ENCODE data around the gene LDLRAD4.

The LDLRAD4 gene

GRCh38 chr18:13289481-13290205 lies 71.1 kb downstream of the LDLRAD4 start:
- DNase-seq, result no peak

DNA sequence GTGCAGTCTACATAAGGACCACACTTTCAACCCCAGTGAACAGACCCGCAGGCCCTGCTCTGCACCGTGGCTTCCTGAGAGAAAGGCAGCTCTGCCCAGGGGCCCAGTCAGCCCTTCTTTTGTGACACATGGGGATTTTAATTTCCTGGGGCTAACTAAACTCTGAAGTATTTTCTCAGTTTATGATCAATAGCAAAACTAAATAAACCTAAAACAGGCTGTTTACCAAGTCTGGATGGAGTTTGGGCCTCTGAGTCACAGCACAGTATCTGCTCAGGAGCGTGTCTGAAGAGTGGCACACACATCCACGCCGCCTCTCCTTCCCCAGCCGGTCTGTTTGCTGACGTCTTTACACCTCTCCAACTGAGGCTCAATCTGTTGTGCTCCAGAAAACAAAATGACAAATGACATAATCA lies 72.3 kb downstream of the LDLRAD4 start:
- DNase-seq, result no peak

DNA sequence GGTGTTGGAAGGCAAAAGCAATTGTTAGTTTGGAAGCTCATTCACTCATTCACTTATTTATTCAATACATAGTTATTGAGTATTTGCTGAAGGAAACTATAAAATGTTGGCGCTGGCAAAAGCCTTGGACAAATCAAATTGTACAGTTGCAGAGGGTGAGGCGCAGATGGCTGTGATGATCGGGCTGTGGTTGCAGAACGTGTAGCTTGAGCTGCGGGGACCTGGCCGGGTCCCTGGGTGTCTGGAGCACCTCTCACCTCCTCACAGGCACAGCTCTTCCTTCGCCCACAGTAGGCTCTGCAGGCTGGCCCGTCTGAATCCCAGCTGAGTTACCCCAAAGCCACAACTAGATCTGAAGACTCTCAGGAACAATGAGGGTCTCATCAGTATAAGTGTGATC lies 72.7 kb downstream of the LDLRAD4 start:
- no peak for DNase-seq

DNA sequence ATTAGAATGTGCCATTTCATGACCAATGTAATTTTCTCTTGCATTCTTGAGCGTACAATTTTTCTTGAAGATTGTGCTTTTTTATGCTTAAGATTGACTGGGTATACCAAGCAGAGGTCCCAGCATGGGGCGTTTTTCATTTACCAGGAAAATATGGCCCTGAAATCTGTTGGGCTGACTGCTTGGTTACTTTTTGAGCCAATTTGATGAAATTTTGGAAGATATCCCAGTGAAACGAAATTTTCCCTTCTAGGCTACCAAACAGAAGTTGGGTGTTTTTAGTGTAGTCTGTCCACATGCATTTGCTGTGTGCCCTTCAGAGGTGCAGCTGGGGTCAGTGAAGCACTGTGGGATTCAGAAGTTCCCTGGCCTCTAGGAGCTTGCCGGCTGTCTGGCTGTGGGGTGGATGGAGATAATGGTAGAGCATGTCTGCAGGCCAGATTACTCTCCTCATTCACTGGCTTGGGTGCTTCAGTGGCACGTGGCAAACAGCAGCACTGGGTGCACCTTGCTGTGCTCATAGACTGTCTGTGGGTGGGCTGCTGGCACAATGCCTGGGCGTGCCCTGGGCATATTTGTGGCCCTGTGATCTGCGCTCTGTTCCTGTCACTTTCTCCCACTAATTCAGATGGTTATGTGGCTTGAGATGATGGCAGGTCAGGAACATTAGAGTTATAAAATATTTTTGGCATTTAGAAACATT lies 73.3 kb downstream of the LDLRAD4 start:
- no peak for DNase-seq

DNA sequence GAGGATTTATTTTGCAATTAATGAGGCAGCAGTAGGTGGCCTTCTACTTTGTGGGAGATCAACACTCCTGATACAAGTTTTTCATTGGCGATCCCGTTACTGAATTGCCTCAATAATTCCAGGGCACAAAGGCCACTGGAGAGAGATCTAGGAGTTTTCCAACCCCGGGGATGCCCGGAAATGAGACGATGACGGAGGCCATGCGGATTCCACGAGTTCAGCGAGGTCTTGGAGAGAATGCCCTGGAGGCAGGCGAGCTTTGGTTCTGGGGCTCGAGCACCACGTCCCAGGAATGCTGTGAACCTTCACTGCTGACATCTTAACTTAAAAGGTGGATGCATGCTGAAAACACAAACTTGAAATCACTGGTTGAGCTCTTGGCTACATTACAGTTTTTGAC lies 74.2 kb downstream of the LDLRAD4 start:
- DNase-seq, result no peak

- DNase-seq, result no peak
These were observed 75.7 kb downstream of the LDLRAD4 start for GRCh38 chr18:13294309-13294708.

DNA sequence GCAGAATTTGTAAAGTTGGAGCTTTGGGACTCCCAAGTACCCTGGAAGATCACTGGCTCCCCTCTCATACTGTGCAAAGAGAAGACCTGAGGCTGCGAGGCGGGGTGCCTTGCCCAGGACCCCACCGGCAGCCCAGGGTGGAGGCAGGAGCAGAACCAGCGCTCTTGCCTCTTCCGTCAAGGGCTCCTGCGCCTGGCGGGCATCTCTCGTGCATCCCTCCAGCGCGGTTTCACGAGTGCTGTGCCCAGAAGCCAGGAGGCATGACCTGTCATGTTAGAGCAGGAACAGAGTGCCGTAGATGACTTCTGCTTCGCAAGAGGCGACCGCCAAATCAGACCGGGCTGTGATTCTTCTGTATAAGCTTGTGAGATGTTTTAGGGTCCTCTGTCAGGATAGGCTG lies 77.3 kb downstream of the LDLRAD4 start:
- DNase-seq, result no peak

DNA sequence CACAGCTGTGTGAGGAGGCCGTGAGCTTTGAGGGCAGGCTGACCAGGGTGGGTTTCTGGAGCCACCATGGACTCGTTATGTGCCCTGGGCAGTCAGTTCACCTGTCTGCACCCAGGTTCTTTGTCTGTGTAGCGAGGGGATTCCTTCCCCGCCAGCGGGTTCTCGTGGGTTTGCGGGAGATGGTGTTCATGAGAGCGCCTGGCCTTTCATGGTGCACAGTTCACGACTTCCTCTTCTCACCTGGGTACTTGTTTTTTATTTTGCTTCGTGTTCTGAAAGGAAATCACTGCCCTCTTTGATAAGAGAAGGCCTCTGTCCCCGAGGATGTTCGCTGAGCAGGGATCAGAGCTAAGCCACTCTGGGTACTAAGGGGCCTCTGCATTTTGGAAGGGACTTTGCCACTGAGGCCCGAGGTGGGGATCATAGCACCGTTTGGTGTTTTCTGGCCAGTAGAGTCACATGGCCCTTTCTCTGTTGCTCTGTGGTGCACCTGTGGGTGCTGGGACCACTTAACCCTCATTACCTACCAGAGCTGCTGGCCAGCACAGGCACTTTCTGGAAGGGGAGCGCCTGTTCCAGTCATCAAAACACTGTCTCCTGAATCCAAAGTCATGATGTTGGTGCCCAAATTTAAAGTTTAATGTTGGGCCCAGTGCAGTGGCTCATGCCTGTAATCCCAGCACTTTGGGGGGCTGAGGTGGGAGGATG lies 78.5 kb downstream of the LDLRAD4 start:
- DNase-seq, result no peak

DNA sequence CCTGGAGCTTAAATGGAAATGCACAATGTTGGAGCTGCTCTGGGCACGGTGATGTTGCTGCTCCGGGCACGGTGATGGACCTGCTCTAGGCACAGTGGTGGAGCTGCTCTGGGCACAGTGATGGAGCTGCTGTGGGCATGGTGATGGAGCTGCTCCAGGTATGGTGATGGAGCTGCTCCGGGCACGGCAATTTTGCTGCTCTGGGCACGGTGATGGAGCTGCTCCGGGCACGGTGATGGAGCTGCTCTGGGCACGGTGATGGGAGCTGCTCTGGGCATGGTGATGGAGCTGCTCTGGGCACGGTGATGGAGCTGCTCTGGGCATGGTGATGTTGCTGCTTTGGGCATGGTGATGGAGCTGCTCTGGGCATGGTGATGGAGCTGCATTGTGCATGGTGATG lies 79.7 kb downstream of the LDLRAD4 start:
- no peak for DNase-seq

DNA sequence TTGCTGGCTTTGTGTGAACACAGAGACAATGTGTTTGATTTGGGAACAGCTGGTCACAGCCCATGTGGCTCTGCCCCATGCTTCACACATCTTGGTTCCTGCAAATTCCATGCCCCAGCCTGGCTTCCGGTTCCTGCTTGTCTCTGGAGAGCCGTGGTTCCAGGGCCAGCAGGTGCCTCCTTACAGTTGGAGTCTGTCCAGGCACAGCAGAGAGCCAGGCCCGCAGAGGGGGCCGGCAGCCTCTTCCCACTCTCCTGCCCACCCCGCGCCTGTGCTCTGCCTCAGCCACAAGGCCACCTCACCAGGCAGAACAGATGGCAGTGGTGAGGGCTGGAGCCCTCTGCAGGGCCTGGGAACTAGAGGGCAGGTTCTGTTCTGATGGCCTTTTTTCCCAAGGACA lies 81.5 kb downstream of the LDLRAD4 start:
- DNase-seq, result peak; percentile 52

- no peak for DNase-seq
These were observed 82.2 kb downstream of the LDLRAD4 start for GRCh38 chr18:13300796-13301195.

DNA sequence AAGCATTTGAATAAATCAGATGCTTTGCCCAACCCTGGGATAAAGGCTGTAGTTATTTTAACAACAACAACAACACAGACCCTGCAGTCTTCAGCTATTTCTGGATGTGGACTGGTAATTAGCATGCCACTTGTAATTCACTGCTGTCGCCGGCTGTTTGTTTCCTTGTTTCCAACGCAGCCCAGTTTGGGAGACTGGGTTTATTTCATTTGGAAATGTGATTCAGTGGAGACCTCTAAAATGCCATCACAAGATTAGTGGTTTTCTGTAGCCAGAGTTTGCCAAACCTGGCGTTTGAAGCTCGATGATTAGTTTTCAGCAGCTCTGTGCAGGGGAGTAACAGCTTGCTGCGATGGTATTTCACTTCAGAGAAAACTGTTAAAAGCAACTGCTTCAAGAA lies 83.5 kb downstream of the LDLRAD4 start:
- DNase-seq, result no peak

DNA sequence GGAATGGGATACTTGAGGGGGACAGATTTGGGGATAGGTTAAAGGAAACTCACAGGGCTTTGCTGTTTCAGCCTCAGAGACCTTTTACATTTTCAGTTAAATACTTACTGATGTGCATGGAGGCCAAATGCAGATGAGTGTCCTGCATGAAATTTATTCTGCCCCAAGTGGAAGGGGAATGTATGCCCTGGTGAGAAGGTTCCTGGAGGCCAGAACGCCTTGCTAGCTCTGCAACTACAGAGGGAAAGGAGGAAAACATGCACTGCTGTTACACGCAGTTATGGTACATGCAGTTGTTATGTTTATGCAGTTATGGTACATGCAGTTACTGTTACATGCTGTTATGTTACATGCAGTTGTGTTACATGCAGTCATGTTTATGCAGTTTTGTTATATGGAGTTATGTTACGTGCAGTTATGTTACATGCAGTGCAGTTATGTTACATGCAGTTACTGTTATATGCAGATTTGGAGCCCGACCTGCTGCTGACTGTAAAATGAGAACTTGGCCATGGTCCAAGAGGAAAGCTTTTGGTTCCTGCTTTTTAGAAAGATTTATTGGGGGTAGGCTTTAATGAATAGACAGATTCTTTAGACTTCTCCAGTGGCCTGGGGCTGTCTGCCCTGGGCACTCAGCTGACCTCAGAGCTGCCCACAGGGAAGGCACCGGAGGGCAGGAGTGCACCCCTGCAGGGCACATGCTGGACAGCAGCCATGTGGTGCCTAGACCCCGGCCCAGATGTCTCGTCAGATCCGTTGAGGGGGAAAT lies 84.1 kb downstream of the LDLRAD4 start:
- no peak for DNase-seq

DNA sequence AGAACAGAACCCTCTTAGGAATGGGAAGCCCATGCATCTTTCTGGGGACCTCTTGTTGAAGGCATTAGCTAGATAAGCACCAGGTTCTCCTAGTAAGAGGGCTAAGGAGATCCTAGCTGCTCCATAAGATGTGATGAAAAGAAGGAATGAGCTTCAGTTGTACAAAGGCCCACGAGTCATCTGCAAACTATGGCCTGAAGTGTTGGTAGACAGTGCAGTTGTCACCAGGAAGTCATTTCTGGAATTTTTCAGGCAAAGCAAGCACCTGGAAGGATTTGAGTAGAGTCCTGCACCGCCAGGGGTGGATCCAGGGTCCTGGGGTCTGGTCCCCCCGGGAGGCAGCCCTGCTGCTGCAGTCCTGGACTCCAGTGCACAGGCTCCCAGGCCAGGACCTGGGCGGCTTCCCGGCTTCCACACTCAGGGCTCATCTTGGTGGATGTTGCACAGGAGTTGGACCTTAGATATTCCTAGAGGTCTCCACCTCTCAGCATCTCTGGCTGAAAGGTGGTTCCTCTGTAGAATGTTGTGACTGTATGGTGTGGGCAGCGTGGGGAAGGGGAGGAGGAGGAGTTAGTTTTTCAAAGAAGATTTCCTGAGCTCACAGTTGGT lies 85.3 kb downstream of the LDLRAD4 start:
- DNase-seq, result no peak

DNA sequence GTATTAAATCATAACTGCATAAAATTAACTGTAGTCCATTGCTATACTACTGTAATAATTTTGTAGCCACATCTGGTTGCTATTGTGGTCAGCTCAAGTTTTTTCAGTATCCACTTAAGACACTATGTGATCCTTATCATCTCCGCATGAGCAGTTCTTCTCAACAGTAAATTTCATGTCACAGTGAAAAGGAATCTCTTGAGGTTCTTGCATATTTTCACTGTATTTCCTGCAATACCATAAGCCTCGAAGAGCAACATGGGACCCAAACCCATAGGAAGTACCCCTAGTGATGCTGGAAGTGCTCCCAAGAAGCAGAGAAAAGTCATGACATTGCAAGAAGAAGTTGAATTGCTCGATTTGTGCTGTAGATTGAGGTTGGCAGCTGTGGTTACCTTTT lies 86.7 kb downstream of the LDLRAD4 start:
- no peak for DNase-seq

DNA sequence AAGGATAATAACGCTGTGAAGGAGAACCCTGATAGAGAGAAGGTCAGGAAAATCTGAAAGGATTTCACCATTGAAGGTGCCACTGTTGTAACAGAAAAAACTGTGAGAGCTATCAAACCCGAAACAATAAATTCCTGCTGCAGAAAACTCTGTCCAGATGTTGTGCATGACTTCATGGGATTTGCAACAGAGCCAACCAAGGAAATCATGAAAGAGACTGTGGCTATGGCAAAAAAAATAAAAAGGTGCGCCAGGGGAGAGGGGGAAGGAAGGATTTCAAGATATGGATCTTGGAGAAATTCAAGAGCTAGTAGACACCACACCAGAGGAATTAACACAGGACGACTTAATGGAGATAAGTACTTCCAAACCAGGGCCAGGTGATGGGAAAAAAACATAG lies 88.0 kb downstream of the LDLRAD4 start:
- no peak for DNase-seq

DNA sequence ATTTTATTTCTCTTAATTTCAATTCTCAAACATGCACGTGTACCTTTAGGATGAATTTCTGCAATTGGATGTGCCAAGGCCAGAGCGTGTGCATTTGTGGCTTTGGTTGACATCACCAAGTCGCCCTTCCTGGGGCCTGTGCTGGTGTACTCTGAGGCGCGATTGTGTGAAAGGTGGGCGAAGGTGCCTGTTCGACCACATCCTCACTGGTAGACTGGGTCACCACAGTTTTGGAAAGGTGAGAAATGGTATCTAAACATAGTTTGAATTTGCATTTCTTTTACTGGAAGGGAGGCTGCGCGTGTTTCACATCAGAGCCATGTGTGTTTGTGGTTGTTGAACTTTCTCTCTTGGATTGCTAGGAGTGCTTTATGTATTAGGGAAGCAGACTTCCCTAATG lies 89.8 kb downstream of the LDLRAD4 start:
- DNase-seq, result no peak

GRCh38 chr18:13309031-13309747 lies 90.6 kb downstream of the LDLRAD4 start:
- DNase-seq, result no peak

- DNase-seq, result no peak
These were observed 91.4 kb downstream of the LDLRAD4 start for GRCh38 chr18:13309748-13310670.

GRCh38 chr18:13311193-13311592 lies 92.6 kb downstream of the LDLRAD4 start:
- DNase-seq, result no peak

DNA sequence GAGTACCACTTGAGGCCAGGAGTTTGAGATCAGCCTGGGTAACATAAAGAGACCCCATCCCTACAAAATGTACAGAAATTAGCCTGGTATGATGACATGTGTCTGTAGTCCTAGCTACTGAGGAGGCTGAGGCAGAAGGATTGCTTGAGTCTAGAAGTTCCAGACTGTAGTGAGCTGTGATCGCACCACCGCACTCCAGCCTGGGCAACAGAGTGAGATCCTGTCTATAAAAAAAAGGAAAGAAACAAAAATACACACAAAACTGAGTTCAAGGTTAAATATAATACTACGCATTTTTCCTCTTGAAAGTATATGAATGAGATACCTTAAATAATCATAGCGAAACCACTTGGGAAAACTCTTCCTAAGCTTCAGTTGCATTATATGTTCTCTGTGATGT lies 94.0 kb downstream of the LDLRAD4 start:
- no peak for DNase-seq
